CD14-positive monocyte (primary cell): ENCODE measurements around the gene HLCS. TPM values are rescaled to one million over a fixed set of nuclear protein-coding genes. Genes with fewer than 3 reads are reported as not detected.

ENCODE experiments used
- DNase-seq, 3 donors: peaks; one replicate each; pipeline ENCODE4 v3.0.0-alpha.2; 2011 to 2022
- H2AFZ ChIP-seq: 2 replicates; pipeline ENCODE4 v1.6.0; 2012; ENCODE audit warnings: mild to moderate bottlenecking, low read depth, low read length, inconsistent platforms; ENCODE audit not compliant: insufficient read depth, poor library complexity, severe bottlenecking
- H3K27ac ChIP-seq, 2 donors: 1 replicate in 1 of 2; 2 replicates in 1 of 2; pipeline ENCODE4 v1.5.1; 2012 to 2013; ENCODE audit warnings: low read length in 2 of 2, control low read depth in 1 of 2, inconsistent platforms in 1 of 2, low read depth in 1 of 2, mild to moderate bottlenecking in 1 of 2
- H3K27me3 ChIP-seq, 2 donors: one replicate each; pipeline versions ENCODE4 v1.6.0 to v1.6.1; 2011 to 2013; ENCODE audit warnings: low read length in 2 of 2; ENCODE audit not compliant: control insufficient read depth in 2 of 2, insufficient read depth in 2 of 2
- H3K36me3 ChIP-seq, 2 donors: replicated peaks in 1 of 2; 1 replicate in 1 of 2; 2 replicates in 1 of 2; pipeline versions ENCODE4 v1.5.1 to v1.6.1; 2012 to 2013; ENCODE audit warnings: low read length in 2 of 2, control low read depth in 1 of 2, inconsistent platforms in 1 of 2, mild to moderate bottlenecking in 1 of 2; ENCODE audit not compliant: insufficient read depth in 2 of 2, control insufficient read depth in 1 of 2
- H3K4me1 ChIP-seq, 2 donors: 1 replicate in 1 of 2; 2 replicates in 1 of 2; pipeline versions ENCODE4 v1.5.1 to v1.6.1; 2012 to 2013; ENCODE audit warnings: low read length in 2 of 2, control low read depth in 1 of 2, inconsistent platforms in 1 of 2, mild to moderate bottlenecking in 1 of 2, moderate library complexity in 1 of 2; ENCODE audit not compliant: insufficient read depth in 2 of 2, control insufficient read depth in 1 of 2
- H3K4me2 ChIP-seq: replicated peaks from 2 replicates; pipeline ENCODE3; 2012; ENCODE audit warnings: low read length, moderate library complexity, mild to moderate bottlenecking; ENCODE audit not compliant: poor library complexity, severe bottlenecking; ENCODE audit errors: extremely low read depth
- H3K4me3 ChIP-seq, 3 experiments: fragments of 200-600 bp in 1 of 3; sonication (generic) in 1 of 3; replicated peaks in 1 of 3; 1 replicate in 2 of 3; 2 replicates in 1 of 3; pipeline ENCODE4 v1.5.1; 2011 to 2013; ENCODE audit warnings: low read length in 3 of 3, mild to moderate bottlenecking in 3 of 3, control low read depth in 2 of 3, low read depth in 2 of 3, inconsistent platforms in 1 of 3, moderate library complexity in 1 of 3
- H3K79me2 ChIP-seq: 2 replicates; pipeline ENCODE4 v1.6.0; 2012; ENCODE audit warnings: mild to moderate bottlenecking, control low read depth, inconsistent platforms, low read length, moderate library complexity; ENCODE audit not compliant: insufficient read depth
- H3K9ac ChIP-seq: 2 replicates; pipeline ENCODE4 v1.6.0; 2017; ENCODE audit warnings: low read length, mild to moderate bottlenecking; ENCODE audit not compliant: insufficient read depth, poor library complexity, severe bottlenecking
- H3K9me3 ChIP-seq, 2 donors: replicated peaks in 1 of 2; 1 replicate in 1 of 2; 2 replicates in 1 of 2; pipeline versions ENCODE4 v1.5.1 to v1.6.1; 2012 to 2013; ENCODE audit warnings: low read length in 2 of 2, control low read depth in 1 of 2; ENCODE audit not compliant: control insufficient read depth in 1 of 2, insufficient read depth in 1 of 2
- H4K20me1 ChIP-seq: 2 replicates; pipeline ENCODE4 v1.6.0; 2012; ENCODE audit warnings: mild to moderate bottlenecking, low read length, control low read depth, moderate library complexity; ENCODE audit not compliant: insufficient read depth
- H3K27ac Mint-ChIP-seq, 7 donors: one replicate each; pipeline ENCODE4 v1.8.0; 2020; ENCODE audit warnings: mild to moderate bottlenecking in 7 of 7, mixed read lengths in 7 of 7, moderate library complexity in 6 of 7, inconsistent platforms in 2 of 7
- H3K27me3 Mint-ChIP-seq, 3 donors: one replicate each; pipeline ENCODE4 v1.8.0; 2021 to 2022; ENCODE audit warnings: low read depth in 3 of 3, mild to moderate bottlenecking in 3 of 3, mixed read lengths in 3 of 3, moderate library complexity in 3 of 3, inconsistent platforms in 1 of 3
- H3K36me3 Mint-ChIP-seq, 2 donors: one replicate each; pipeline ENCODE4 v1.8.0; 2020; ENCODE audit warnings: mixed read lengths in 2 of 2, inconsistent platforms in 1 of 2, mild to moderate bottlenecking in 1 of 2
- H3K4me1 Mint-ChIP-seq: one replicate; pipeline ENCODE4 v1.8.0; 2020; ENCODE audit warnings: mild to moderate bottlenecking, mixed read lengths
- H3K4me3 Mint-ChIP-seq, 2 donors: one replicate each; pipeline ENCODE4 v1.8.0; 2020; ENCODE audit warnings: mild to moderate bottlenecking in 2 of 2, mixed read lengths in 2 of 2, moderate library complexity in 1 of 2
- H3K9me3 Mint-ChIP-seq, 7 donors: one replicate each; pipeline ENCODE4 v1.8.0; 2020 to 2022; ENCODE audit warnings: mixed read lengths in 7 of 7, mild to moderate bottlenecking in 6 of 7, moderate library complexity in 6 of 7, inconsistent platforms in 2 of 7
- WGBS: methylation state at CpG from one replicate; pipeline ENCODE4 v1.1.5; 2013; ENCODE audit warnings: missing lambda C conversion rate; ENCODE audit not compliant: insufficient coverage; 5-methylcytosine and 5-hydroxymethylcytosine counted together
- intact Hi-C, 2 donors: fragments of 100-400 bp; cut with micrococcal nuclease; formaldehyde crosslinking; loops; one replicate each; pipeline versions ENCODE4 v1.15.0 to v1.15.1; 2023
- polyA plus RNA-seq, 3 donors: library from polyadenylated mRNA; depleted of rRNA in 1 of 3; unstranded in 2 of 3; stranded (reverse) in 1 of 3; fragments of 300-500 nt in 2 of 3; fragments of >200 nt in 1 of 3; fragmentation: Illumina TruSeq in 2 of 3; gene quantifications; 1 replicate in 2 of 3; 2 replicates in 1 of 3; pipeline ENCODE4 v1.2.3, GENCODE V29; 2012 to 2021
- TF ChIP-seq, protein P1 (sequence below): fragments of 200-600 bp; IDR thresholded peaks from one replicate; pipeline ENCODE4 v1.8.0; 2022; ENCODE audit warnings: antibody characterized with exemption, mild to moderate bottlenecking

Gene HLCS
- polyA plus RNA-seq, 3 donors, result 2.1 to 3.1 (median 2.2) TPM

DNA sequence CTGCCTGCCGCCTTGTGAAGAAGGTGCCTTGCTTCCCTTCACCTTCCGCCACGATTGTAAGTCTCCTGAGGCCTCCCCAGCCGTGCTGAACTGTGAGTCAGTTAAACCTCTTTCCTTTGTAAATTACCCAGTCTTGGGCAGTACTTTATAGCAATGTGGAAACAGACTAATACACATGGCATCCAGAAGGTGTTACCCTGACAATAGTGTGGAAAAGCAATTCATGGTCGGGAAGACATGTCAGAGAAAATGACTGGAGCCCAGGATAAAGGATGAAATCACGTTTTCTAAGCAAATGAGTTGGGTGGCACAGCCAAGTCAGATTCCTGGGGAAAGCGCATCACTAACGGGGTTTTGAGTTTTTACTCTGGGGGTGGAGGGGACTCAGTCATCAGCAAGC lies 76.4 kb downstream of the HLCS start:
- H3K4me1 Mint-ChIP-seq, result no peaks in the 10 kb centered on the region
- 89% methylated on average over 6 of the region's 8 CpGs for WGBS
- Histone ChIP-seq H3K4me2 (no peak overlapping the region), H4K20me1 (no peaks in the 10 kb centered on the region), H3K27me3 (no peaks in the 10 kb centered on the region), H3K79me2 (no peaks in the 10 kb centered on the region), H3K36me3 (no peaks in the 10 kb centered on the region), H3K9ac (no peak overlapping the region), H3K4me1 (no peaks in the 10 kb centered on the region), H2AFZ (no peak overlapping the region), H3K9me3 (peaks cover 0 to 1% of the 10 kb centered on the region in 2 donors), H3K27ac (no peak overlapping the region), H3K4me3 (no peak overlapping the region)
- no peak overlapping the region for H3K4me3 Mint-ChIP-seq
- TF ChIP-seq, protein P1, sequence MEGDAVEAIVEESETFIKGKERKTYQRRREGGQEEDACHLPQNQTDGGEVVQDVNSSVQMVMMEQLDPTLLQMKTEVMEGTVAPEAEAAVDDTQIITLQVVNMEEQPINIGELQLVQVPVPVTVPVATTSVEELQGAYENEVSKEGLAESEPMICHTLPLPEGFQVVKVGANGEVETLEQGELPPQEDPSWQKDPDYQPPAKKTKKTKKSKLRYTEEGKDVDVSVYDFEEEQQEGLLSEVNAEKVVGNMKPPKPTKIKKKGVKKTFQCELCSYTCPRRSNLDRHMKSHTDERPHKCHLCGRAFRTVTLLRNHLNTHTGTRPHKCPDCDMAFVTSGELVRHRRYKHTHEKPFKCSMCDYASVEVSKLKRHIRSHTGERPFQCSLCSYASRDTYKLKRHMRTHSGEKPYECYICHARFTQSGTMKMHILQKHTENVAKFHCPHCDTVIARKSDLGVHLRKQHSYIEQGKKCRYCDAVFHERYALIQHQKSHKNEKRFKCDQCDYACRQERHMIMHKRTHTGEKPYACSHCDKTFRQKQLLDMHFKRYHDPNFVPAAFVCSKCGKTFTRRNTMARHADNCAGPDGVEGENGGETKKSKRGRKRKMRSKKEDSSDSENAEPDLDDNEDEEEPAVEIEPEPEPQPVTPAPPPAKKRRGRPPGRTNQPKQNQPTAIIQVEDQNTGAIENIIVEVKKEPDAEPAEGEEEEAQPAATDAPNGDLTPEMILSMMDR, result no peak
- H3K9me3 Mint-ChIP-seq, result peaks cover 0 to 15% (median 12%) of the 10 kb centered on the region in 7 donors
- no peak overlapping the region for H3K27ac Mint-ChIP-seq
- H3K27me3 Mint-ChIP-seq, result peaks cover 0 to 3% (median 0%) of the 10 kb centered on the region in 3 donors
- no peak for DNase-seq
- peaks cover 1 to 16% of the 10 kb centered on the region in 2 donors for H3K36me3 Mint-ChIP-seq
- intact Hi-C loops, result no loop called here

- Mint-ChIP-seq H3K9me3 (peaks cover 0 to 21% (median 14%) of the 10 kb centered on the region in 7 donors), H3K4me1 (no peaks in the 10 kb centered on the region), H3K36me3 (peaks cover 0 to 17% of the 10 kb centered on the region in 2 donors), H3K27me3 (peaks cover 0 to 3% (median 0%) of the 10 kb centered on the region in 3 donors), H3K4me3 (no peak overlapping the region), H3K27ac (no peak overlapping the region)
- TF ChIP-seq, protein P1, result no peak
- Histone ChIP-seq H3K27ac (no peak overlapping the region), H3K79me2 (no peaks in the 10 kb centered on the region), H3K27me3 (no peaks in the 10 kb centered on the region), H3K36me3 (no peaks in the 10 kb centered on the region), H3K4me1 (no peaks in the 10 kb centered on the region), H3K9me3 (peaks cover 0 to 3% of the 10 kb centered on the region in 2 donors), H3K4me3 (no peak overlapping the region), H4K20me1 (no peaks in the 10 kb centered on the region), H3K4me2 (no peak overlapping the region), H3K9ac (no peak overlapping the region), H2AFZ (no peak overlapping the region)
- no CpG with 5 or more reads among the region's 2 CpGs for WGBS
- no peak for DNase-seq
- intact Hi-C loops, result no loop called here
These were observed 77.1 kb downstream of the HLCS start for GRCh38 chr21:36889401-36889800.
